HG03469 (cell line): ENCODE data around the gene PLPPR1.

Source experiments
- ATAC-seq: cut with Tn5 transposase; IDR thresholded peaks from one replicate; pipeline ENCODE4 v1.9.1; 2021; ENCODE audit warnings: mild to moderate bottlenecking, moderate library complexity, moderate number of reproducible peaks; ENCODE audit not compliant: unreplicated experiment

PLPPR1 gene

GRCh38 chr9:101333926-101334702 lies 305.6 kb downstream of the PLPPR1 start:
- no peak for ATAC-seq

DNA sequence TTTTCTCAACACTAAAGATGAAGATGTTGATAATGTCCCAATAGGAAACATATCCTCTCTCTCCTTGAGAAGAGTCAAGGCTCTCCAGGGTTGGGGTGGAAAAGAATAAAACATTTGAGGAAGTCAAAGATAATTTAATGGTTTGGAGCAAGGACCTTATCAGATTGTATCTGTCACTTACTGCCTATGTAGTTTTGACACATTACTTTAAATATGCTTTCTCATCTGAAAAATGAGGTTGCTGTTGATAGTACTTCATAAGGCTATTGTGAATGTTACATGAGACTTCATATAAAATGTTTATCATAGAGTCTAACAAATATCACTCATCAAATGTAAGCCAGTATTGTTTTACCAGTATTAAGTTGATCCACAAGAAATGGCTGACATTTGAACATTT lies 307.6 kb downstream of the PLPPR1 start:
- ATAC-seq = no peak

- no peak for ATAC-seq
Measured at GRCh38 chr9:101337237-101337636, 308.7 kb downstream of the PLPPR1 start.

GRCh38 chr9:101341958-101342357 lies 313.4 kb downstream of the PLPPR1 start:
- no peak for ATAC-seq

- ATAC-seq = no peak
Measured at GRCh38 chr9:101342595-101342994, 314.1 kb downstream of the PLPPR1 start.

GRCh38 chr9:101350285-101350684 lies 321.8 kb downstream of the PLPPR1 start:
- no peak for ATAC-seq

DNA sequence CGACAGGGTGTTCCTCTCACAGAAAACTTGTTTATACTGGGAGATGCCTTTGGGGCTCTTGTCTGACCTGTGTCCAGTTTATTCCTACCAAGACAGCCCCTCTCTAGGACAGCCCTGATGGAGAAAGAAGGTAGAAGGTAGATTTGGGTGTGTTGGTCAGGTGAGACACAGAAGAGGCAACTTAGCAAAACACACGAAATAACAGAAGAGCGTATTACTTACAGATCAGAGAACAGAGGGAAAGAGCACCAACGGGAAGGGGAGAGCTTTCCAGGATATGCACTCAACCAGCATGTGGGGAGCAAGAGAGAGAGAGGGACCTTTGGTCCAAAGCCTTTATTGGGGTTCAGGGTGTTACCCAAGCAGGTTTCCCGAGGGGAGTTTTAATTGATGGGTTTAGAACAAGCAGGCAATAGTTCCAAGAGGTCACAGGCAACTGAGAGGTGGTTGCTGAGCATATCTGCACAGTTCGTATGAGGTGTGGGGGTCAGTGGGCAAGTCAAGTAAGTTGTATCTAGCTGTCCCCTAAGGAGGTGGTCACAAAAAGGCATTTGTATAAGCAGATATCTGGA lies 324.5 kb downstream of the PLPPR1 start:
- ATAC-seq = no peak

GRCh38 chr9:101353683-101354082 lies 325.2 kb downstream of the PLPPR1 start:
- no peak for ATAC-seq

DNA sequence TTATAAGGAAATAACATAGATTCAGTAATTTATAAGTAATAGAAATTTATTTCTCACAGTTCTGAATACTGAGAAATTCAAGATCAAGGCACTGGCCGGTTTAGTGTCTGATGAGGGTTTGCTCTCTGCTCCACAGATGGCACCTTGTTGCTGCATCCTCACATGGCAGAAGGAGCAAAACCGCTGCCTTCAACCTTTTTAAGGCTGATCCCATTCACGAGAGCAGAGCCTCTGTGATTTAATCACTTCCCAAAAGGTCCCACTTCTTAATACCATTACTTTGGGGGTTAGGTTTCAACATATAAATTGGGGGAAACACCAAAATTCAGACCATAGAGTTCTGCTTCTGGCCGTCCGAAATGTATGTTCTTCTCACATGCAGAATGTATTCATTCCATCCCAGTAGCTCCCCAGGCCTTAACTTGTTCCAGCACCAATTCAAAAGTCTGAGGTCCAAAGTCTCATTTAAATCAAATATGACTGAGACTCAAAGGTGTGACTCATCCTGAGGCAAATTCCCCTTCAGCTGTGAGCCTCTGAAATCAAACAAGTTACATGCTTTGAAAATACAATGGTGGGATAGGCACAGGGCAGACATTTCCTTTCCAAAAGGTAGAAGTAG lies 325.7 kb downstream of the PLPPR1 start:
- no peak for ATAC-seq

DNA sequence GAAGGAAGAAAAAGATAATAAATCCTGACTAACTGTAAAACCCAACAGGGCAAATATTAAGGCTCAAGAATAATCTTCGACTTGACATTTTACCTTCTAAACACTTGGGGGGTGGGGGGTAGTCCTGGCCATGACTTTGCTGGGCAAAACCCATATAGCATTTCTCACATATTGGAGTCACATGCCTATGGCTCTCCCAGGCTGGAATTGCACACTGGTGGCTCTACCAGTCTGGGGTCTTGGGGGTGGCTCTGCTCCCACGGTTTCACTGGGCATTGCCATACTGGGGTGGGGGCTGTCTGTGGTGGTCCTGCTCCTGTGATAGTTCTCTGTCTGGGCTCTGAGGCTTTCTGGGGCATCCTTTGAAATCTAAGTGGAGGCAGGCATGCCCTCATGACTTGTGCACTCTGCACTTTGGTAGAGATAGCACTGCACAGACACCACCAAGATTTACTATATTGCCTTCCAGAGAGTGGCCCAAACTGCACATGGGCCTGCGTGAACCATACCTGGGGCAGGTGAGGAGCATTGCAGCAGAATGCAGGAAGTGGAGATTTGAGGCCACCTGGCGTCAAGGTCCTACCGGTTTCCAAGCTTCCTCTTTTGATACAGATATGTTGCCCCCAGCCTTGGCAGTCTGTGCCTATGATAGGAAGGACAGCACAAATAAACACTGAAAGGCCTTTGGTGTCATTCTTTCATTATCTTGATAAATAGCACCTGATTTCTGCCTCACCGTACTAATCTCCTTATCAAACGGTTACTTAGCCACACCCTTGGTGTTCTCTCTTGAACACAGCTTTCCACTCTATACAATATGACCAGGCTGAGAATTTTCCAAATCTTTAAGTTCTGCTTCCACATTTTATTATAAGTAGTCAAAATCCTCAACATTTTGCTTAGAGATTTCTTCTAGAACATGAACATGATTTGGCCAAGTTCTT lies 326.5 kb downstream of the PLPPR1 start:
- no peak for ATAC-seq

DNA sequence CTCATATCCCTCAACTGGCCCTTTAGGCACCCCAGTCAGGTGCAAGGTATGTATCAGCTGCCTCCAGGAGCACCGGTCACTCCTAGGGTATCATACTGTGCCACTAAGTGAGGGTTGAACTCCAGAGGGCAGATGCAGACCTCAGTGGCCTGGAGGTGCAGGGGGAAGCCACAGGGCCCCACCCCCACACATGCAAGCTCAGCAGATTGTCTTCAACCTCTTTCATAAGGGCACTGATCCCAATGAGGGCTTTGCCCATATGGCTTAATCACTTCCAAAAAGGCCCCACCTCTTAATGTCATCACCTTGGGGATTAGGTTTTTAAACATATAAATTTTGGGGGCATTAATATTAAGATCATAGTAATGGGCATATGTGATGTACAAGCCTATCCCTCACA lies 328.1 kb downstream of the PLPPR1 start:
- ATAC-seq = no peak

- ATAC-seq = no peak
Measured at GRCh38 chr9:101359679-101360078, 331.2 kb downstream of the PLPPR1 start.

- ATAC-seq = no peak
Measured at GRCh38 chr9:101360647-101361046, 332.1 kb downstream of the PLPPR1 start.

DNA sequence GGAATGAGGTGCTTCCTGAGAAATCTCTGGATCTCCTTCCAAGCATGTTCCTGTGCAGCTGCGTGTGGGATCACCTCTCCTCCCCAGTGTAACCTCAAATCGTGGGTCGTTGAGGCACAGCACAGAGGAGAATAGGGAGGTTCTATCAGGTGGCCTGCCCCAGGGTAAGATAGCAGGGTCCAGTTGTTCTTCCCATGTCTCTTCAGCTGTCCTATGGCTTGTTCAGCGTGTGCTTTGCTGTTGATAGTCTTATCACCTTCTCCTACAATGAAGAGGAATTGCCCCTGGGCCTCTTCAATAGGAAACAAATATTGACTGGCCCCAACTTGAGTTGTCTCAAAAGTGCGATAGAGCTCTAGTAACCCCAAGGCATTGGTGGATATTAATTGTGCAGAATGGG lies 333.9 kb downstream of the PLPPR1 start:
- no peak for ATAC-seq

GRCh38 chr9:101365181-101365580 lies 336.7 kb downstream of the PLPPR1 start:
- ATAC-seq = no peak

DNA sequence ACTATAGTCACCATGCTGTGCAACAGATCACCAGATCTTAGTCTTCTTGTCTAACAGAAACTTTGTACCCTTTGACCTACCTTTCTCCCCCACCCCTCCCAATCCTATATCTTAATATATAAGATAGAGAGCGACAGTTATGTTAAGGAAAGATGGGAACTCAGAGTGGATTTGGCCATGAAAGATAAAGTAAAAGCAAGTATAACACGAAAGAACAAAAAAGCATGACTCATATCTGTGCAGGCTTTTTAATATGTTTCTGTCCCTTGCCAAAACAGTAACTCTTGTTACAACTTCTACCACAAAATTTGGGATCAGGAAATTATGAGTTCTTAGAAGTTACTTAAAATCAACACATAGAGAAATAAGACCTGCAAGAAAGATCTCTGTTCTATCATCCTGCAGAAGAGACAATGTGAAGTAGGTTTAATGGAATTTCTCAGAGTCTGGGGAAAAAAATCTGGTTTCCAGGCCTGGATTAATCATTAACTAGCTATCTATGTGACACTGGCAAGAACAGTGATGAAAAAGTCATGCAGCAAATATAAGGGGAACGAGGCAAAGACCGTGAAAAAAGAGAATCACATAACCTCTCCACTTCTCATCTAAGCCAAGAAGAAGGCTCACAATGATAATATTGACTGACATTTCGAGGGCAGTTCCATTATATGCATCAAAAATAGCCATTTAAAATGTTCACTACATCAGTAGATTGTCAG lies 337.7 kb downstream of the PLPPR1 start:
- ATAC-seq = no peak

GRCh38 chr9:101367323-101367722 lies 338.8 kb downstream of the PLPPR1 start:
- no peak for ATAC-seq

GRCh38 chr9:101369286-101369685 lies 340.8 kb downstream of the PLPPR1 start:
- no peak for ATAC-seq

- no peak for ATAC-seq
Measured at GRCh38 chr9:101369884-101370531, 341.5 kb downstream of the PLPPR1 start.

GRCh38 chr9:101371813-101372212 lies 343.3 kb downstream of the PLPPR1 start:
- ATAC-seq = no peak
